GM12873 (cell line): ENCODE data around the gene ACTN2.

Source experiments
- TF ChIP-seq, protein P1 (sequence below): IDR thresholded peaks from 2 replicates; pipeline ENCODE4 v1.5.1; 2012; ENCODE audit warnings: low read depth, mild to moderate bottlenecking, moderate library complexity, low read length, control low read depth; ENCODE audit not compliant: insufficient read depth; ENCODE audit errors: missing control alignments

ACTN2 gene

DNA sequence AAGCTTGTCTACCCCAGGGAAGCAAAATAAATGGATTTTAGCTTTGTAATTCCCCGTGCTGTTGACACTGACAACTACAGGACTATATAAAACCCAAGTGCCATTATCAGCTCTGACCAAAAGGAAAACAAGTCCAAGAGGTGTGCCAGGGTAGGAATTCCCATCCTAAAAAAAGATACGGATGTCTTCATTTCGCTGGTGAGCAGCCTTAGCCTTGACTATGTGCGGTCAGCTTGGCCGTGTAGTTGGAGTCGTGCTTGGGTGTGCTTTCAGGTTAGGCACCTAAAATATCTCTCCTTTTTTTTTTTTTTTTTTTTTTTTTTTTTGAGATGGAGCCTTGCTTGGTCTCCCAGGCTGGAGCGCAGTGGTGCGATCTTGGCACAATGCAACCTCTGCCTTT is 28.9 kb upstream of the ACTN2 start:
- TF ChIP-seq, protein P1, sequence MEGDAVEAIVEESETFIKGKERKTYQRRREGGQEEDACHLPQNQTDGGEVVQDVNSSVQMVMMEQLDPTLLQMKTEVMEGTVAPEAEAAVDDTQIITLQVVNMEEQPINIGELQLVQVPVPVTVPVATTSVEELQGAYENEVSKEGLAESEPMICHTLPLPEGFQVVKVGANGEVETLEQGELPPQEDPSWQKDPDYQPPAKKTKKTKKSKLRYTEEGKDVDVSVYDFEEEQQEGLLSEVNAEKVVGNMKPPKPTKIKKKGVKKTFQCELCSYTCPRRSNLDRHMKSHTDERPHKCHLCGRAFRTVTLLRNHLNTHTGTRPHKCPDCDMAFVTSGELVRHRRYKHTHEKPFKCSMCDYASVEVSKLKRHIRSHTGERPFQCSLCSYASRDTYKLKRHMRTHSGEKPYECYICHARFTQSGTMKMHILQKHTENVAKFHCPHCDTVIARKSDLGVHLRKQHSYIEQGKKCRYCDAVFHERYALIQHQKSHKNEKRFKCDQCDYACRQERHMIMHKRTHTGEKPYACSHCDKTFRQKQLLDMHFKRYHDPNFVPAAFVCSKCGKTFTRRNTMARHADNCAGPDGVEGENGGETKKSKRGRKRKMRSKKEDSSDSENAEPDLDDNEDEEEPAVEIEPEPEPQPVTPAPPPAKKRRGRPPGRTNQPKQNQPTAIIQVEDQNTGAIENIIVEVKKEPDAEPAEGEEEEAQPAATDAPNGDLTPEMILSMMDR: no peak

DNA sequence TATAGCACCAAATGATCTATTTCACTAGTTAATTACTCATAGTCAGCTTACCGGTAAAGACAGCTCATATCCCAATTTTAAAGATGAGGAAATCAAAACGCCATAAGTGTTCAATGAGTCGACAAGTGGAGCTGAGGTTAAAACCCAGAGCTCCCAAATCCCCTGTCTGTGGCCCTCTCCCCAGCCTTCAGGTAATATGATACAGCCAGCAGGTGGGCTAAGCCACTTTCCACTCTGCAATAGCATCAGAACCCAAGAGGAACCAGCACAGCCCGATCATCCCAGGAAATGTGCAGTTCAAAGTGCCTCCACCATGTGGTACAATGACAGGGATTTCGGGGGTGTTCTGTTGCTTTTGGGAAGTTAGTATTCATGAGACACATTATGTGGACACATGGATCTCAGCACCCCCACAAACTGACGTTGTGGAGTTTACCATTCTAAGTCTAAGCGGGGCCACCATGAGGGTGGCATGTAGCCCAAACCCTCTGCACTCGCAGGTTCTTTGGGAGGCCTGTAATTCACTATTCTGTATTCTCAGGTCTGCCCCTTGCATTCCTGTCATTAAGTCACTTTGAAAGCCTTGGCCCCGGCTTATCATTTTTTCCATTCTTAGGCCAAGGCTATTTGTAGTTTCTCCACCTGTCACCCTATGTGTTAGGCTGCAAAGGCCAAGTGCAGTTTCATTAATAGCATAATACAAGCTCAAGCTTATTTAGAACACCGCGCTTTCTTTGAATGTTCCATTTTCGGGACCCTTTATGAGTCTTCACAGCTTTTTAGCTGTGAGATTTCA is 26.3 kb upstream of the ACTN2 start:
- TF ChIP-seq, protein P1: no peak

DNA sequence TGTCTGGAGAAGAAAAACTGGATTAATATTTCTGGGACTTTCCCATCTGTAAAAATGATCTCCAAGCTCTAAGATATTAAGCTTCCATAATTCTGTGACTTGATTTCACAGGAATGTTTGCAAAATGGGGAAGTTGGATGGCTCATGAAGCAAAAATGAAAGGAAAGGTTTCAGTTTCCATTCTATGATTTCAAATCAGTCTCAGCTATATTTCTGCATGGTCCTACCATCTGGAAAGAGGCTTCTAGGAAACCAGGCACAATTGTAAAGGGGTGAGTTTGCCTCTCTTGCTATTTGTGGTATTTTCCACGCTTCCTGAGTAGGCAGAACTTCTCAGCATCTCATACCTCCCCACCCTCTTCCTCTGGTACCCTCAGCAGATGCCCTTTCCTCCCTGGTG is 22.4 kb upstream of the ACTN2 start:
- TF ChIP-seq, protein P1: no peak

DNA sequence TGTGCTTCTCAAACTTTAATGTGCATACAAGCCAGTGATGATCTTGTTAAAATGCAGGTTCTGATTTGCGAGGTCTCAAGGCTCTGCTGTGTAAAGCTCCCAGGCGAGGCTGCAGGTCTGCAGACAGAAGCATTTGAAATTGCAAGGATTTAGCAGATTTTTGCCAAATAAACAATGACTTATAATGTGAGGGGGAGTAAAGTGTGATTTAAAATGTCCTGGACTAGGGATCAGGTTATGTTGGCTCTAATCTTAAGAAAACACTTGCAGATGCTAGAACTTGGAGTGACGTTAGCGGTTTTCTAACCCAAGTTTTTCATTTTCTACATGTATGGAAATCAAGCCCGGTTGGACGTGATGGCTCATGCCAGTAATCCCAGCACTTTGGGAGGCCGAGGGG is 16.2 kb upstream of the ACTN2 start:
- TF ChIP-seq, protein P1: no peak

DNA sequence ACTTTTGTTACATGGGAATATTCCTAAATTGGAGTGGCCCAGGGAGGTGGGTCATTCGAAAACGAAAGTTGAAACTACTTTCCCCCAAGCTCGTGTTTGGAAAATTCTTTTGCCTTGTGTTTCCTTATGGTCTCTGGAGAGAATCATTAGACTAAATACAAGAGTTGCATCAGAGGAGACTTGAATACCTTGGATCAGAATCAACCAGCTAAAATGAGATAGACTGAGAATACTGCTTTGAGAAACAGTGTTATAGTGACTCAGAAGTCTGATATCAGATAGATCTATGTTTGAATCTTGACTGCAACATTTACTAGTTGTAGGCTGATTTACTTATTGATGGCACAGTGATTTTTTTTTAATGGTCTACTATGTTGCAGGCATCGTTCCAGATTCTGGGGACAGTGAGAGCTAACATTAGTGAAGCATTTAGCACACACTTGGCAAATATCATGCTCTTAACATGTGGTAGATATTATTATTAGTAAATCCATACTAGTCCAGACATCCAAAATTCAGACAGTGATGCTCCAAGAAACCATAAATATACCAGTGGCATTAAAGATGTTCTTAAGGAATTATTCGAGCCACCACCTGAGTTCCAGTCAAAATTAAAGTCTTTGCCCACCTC is 12.9 kb upstream of the ACTN2 start:
- TF ChIP-seq, protein P1: no peak

DNA sequence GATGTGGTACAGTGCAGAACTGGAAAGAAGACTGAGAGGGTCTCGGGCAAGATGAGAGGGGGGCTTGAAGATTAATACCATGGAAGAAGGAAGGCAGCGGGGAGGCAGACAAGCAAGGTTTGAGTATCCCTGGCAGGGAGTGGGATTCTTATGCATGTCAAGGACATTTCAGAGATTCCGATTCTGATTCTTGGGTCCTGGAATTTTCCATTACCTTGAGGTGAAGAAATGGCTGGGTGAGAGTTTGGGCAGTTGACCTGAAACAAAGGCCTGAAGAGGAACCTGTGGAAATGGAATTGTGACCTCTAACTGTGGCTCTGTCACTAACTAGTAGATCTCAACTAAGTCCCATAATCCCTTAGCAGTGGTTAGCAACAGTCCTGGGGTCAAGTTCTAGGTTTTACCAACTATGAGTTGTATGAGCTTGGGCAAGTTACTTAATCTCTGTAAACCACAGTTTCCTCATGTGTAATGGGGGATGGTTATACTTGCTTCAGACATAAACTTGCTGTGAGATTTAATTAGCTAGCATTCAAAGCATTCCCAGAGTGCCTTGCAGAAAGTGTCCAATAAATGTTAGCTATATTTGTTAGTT is 8.6 kb upstream of the ACTN2 start:
- TF ChIP-seq, protein P1: no peak

DNA sequence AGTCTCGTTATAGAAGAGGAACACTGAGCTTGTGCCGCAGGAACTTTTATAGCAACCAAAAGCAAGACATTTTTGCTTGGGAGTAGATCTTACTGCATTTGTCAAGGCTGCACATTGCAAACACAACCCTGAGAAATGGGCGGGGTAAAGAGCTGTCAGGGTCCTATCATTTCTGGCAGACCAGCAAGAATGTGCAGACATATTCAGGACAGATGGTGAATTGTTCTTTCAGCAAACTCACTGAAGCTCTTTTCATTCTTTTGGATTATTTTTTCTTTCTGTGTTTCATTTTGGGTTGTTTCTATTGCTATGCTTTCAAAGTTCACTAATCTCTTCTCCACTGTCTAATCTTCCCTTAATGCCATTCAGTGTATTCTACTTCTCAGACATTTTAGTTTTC is 5.1 kb upstream of the ACTN2 start:
- TF ChIP-seq, protein P1: no peak
